Gastrocnemius medialis (tissue), 4 donors: ENCODE measurements around the gene RPL23.

Source experiments
- POLR2A ChIP-seq, 2 donors: fragments of 450-650 bp; IDR thresholded peaks; one replicate each; pipeline ENCODE4 v1.6.1; 2017; ENCODE audit warnings: antibody characterized with exemption in 2 of 2, mild to moderate bottlenecking in 2 of 2, moderate library complexity in 2 of 2
- TF ChIP-seq, protein P1 (sequence below), 5 experiments: fragments of 450-650 bp in 3 of 5; fragments of 200-600 bp in 2 of 5; sonication (generic) in 2 of 5; IDR thresholded peaks in 4 of 5; conservative IDR thresholded peaks in 1 of 5; 1 replicate in 4 of 5; 2 replicates in 1 of 5; pipeline ENCODE4 v1.5.1; 2016 to 2019; ENCODE audit warnings: antibody characterized with exemption in 5 of 5, mild to moderate bottlenecking in 3 of 5, moderate library complexity in 3 of 5

DNA sequence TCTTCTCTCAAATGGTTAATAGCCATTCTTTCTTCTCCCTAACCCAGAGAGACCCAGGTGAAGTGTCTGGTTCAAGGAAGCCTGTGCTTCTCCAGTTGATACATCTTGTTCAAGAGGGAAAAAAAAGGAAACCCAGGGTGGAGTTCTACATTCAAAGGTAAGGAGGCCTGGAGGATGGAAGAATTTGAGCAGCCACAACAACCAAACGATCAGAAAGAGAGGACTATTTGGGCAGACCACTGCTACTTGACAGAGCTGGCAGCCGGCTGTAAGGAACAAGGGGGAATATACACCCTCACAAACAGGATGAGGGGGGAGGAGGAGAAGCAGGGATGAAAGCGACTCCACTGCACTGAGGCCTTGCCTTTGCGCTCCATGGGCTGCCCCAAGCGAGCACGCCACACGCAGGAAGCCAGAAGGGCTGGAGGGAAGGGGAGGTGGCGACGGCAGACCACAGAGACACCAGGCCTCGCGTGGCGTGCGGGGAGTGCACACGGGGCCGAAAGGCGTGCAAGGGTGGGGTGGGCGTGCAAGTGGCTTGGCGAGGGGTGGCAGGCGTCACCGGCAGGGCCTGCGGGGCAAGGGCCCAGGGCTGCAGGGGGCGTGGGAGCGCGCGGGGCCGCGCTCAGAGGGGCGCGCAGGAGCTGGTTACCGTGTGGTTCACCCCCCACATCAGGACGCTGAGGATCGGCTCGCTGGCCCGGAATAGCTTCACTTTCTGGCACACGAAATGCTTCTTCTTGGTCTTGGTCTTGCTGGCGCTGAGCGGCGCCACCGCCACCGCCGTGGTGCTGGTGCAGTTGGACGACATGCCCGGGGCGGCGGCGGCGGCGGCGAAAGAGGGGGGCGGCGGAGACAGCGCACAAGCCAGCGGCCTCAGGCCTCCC, 54.7 kb downstream of the RPL23 start:
- TF ChIP-seq, protein P1, sequence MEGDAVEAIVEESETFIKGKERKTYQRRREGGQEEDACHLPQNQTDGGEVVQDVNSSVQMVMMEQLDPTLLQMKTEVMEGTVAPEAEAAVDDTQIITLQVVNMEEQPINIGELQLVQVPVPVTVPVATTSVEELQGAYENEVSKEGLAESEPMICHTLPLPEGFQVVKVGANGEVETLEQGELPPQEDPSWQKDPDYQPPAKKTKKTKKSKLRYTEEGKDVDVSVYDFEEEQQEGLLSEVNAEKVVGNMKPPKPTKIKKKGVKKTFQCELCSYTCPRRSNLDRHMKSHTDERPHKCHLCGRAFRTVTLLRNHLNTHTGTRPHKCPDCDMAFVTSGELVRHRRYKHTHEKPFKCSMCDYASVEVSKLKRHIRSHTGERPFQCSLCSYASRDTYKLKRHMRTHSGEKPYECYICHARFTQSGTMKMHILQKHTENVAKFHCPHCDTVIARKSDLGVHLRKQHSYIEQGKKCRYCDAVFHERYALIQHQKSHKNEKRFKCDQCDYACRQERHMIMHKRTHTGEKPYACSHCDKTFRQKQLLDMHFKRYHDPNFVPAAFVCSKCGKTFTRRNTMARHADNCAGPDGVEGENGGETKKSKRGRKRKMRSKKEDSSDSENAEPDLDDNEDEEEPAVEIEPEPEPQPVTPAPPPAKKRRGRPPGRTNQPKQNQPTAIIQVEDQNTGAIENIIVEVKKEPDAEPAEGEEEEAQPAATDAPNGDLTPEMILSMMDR (IDR thresholded peaks at IDR 0.05 in 4 of 5, conservative IDR thresholded peaks at IDR 0.05 in 1 of 5) = no peak
- TF ChIP-seq POLR2A (IDR thresholded peaks at IDR 0.05) = peak in 1 of 2 donors; percentile 34
